WTC11 (cell line): Measurements from ENCODE around the gene ENC1.

ENCODE experiments used
- ATF1 ChIP-seq: sonication (generic); formaldehyde crosslinking; IDR thresholded peaks from 2 replicates; pipeline ENCODE4 v1.8.1; 2023; ENCODE audit warnings: mild to moderate bottlenecking, moderate library complexity, missing genetic modification reagents
- CTCF ChIP-seq: fragments of 200-600 bp; IDR thresholded peaks from 2 replicates; pipeline ENCODE4 v1.8.0; 2022; ENCODE audit warnings: antibody characterized with exemption
- ETV6 ChIP-seq: sonication (generic); formaldehyde crosslinking; IDR thresholded peaks from 2 replicates; pipeline ENCODE4 v1.8.1; 2022; ENCODE audit warnings: mild to moderate bottlenecking, missing genetic modification reagents
- GRHL2 ChIP-seq: fragments of 250-450 bp; sonication (Bioruptor Pico); IDR thresholded peaks from 2 replicates; pipeline ENCODE4 v1.8.0; 2022; ENCODE audit warnings: mild to moderate bottlenecking, moderate library complexity; ENCODE audit not compliant: insufficient replicate concordance, severe bottlenecking
- JUN ChIP-seq: sonication (generic); formaldehyde crosslinking; IDR thresholded peaks from 2 replicates; pipeline ENCODE4 v1.8.0; 2023; ENCODE audit warnings: mild to moderate bottlenecking, missing genetic modification reagents
- SMAD4 ChIP-seq: sonication (generic); formaldehyde crosslinking; IDR thresholded peaks from 2 replicates; pipeline ENCODE4 v1.8.0; 2022; ENCODE audit warnings: mild to moderate bottlenecking, missing genetic modification reagents
- SP1 ChIP-seq: sonication (generic); formaldehyde crosslinking; conservative IDR thresholded peaks from 2 replicates; pipeline ENCODE4 v1.8.1; 2022; ENCODE audit warnings: missing genetic modification reagents
- TF ChIP-seq, protein P1 (sequence below): sonication (generic); formaldehyde crosslinking; IDR thresholded peaks from 2 replicates; pipeline ENCODE4 v1.8.0; 2022; ENCODE audit warnings: mild to moderate bottlenecking, missing genetic modification reagents

GRCh38 chr5:74647096-74647495 lies 6.6 kb upstream of the ENC1 start:
- TF ChIP-seq ATF1 (CRISPR knock-in tag) (no peak), GRHL2 (CRISPR knock-in tag) (no peak), CTCF (no peak), ETV6 (CRISPR knock-in tag) (no peak), SMAD4 (no peak), JUN (CRISPR knock-in tag) (no peak), SP1 (CRISPR knock-in tag) (no peak)
- TF ChIP-seq, protein P1, sequence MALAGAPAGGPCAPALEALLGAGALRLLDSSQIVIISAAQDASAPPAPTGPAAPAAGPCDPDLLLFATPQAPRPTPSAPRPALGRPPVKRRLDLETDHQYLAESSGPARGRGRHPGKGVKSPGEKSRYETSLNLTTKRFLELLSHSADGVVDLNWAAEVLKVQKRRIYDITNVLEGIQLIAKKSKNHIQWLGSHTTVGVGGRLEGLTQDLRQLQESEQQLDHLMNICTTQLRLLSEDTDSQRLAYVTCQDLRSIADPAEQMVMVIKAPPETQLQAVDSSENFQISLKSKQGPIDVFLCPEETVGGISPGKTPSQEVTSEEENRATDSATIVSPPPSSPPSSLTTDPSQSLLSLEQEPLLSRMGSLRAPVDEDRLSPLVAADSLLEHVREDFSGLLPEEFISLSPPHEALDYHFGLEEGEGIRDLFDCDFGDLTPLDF (CRISPR knock-in tag): no peak
